H1 (cell line): ENCODE measurements around the gene ADGRL4. TPM values are rescaled to one million over a fixed set of nuclear protein-coding genes. Genes with fewer than 3 reads are reported as not detected.

Experiments used
- CHD7 ChIP-seq: fragments of 300-600 bp; sonication (generic); IDR thresholded peaks from 2 replicates; pipeline ENCODE4 v1.7.1; 2012; ENCODE audit warnings: low read length, moderate library complexity, mild to moderate bottlenecking, inconsistent platforms; ENCODE audit not compliant: insufficient replicate concordance
- CTCF ChIP-seq, 3 experiments: IDR thresholded peaks; 1 replicate in 2 of 3; 2 replicates in 1 of 3; pipeline versions ENCODE4 v1.5.1 to v1.6.1; 2011; ENCODE audit warnings: low read length in 3 of 3, mild to moderate bottlenecking in 3 of 3, inconsistent platforms in 2 of 3, low read depth in 1 of 3, moderate library complexity in 1 of 3; ENCODE audit not compliant: insufficient read depth in 1 of 3; ENCODE audit errors: control extremely low read depth in 1 of 3
- EZH2 ChIP-seq: fragments of 200-600 bp; sonication (generic); IDR thresholded peaks from 2 replicates; pipeline ENCODE4 v1.7.1; 2012; ENCODE audit warnings: low read depth, mild to moderate bottlenecking, moderate library complexity, low read length, inconsistent platforms; ENCODE audit not compliant: severe bottlenecking
- HDAC2 ChIP-seq, 2 experiments: fragments of 300-600 bp in 1 of 2; sonication (generic) in 1 of 2; IDR thresholded peaks; 2 replicates each; pipeline ENCODE4 v1.6.1; 2011 to 2012; ENCODE audit warnings: low read depth in 2 of 2, low read length in 2 of 2, mild to moderate bottlenecking in 2 of 2, moderate library complexity in 2 of 2, borderline replicate concordance in 1 of 2, inconsistent platforms in 1 of 2
- RXRA ChIP-seq: IDR thresholded peaks from 2 replicates; pipeline ENCODE4 v1.6.1; 2011; ENCODE audit warnings: low read depth, mild to moderate bottlenecking, low read length, moderate library complexity; ENCODE audit not compliant: insufficient read depth
- polyA plus RNA-seq, 7 experiments: library from polyadenylated mRNA; depleted of rRNA in 3 of 7; stranded (reverse) in 5 of 7; unstranded in 2 of 7; fragments of >200 nt in 5 of 7; fragments of 200-250 nt in 2 of 7; gene quantifications; 1 replicate in 5 of 7; 2 replicates in 1 of 7; 4 replicates in 1 of 7; pipeline versions ENCODE4 v1.2.1 to v1.2.3, GENCODE V29; 2011 to 2013; ENCODE audit warnings: missing spikeins in 2 of 7, mixed read lengths in 2 of 7
- total RNA-seq: library from RNA; stranded (reverse); fragmentation: NEBNext Ultra II Directional; extraction: Animal tissue kit (Norgen Biotek cat#: 25700); gene quantifications from 2 replicates; pipeline ENCODE4 v1.2.1, GENCODE V29; 2021

ADGRL4 gene
- total and polyA plus RNA-seq, 2 of the 8 experiments (the other 6 are each of a cell fraction or from before 2014, with no cell fraction given), result 0.60 to 0.97 TPM

DNA sequence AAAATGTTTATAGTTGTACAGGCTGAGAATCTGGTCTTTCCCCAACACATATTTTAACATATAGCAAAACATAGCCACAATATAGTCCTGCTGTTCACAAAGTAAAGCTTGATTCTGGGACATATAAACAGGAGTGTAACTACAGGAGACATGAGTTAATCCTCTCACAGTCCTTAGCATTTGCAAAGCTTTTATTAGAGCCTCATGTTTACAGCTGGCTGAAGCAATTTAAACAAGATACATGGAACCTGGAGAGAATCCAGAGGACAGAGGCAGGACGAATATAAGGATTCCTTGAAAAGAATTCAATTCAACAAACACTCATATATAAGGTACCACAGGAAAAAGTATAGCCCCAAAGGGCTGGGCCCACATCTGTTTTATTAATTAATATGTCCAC is 163.4 kb downstream of the ADGRL4 start (continued):
- TF ChIP-seq CHD7 (no peak), RXRA (no peak), EZH2 (no peak), CTCF (IDR thresholded peaks at IDR 0.05; ENCODE audit: control extremely low read depth in 1 of 3, insufficient read depth in 1 of 3, low read depth in 1 of 3, low read length in 3 of 3) (no peak), HDAC2 (IDR thresholded peaks at IDR 0.05; ENCODE audit: borderline replicate concordance in 1 of 2, low read depth in 2 of 2, low read length in 2 of 2) (no peak)
